CD4-positive, CD25-positive, alpha-beta regulatory T cell (primary cell): Measurements from ENCODE around the gene TBKBP1. TPM values are rescaled to one million over a fixed set of nuclear protein-coding genes. Genes with fewer than 3 reads are reported as not detected.

Source experiments
- ATAC-seq, 2 donors: fragments of 150-1000 bp; cut with Tn5 transposase; one replicate each; pipeline ENCODE4 v1.10.0; 2021; ENCODE audit warnings: low read depth in 2 of 2, moderate number of reproducible peaks in 2 of 2, moderate library complexity in 1 of 2
- DNase-seq, 3 donors: peaks; one replicate each; pipeline versions ENCODE4 v3.0.0 to v3.0.0-alpha.2; 2012 to 2022; ENCODE audit warnings: mixed read lengths in 1 of 3
- H3K27ac ChIP-seq: one replicate; pipeline ENCODE4 v1.7.0; 2013; ENCODE audit warnings: mild to moderate bottlenecking, low read length; ENCODE audit not compliant: insufficient read depth, poor library complexity, severe bottlenecking
- H3K27me3 ChIP-seq: one replicate; pipeline ENCODE4 v1.7.0; 2013; ENCODE audit warnings: low read length; ENCODE audit not compliant: control insufficient read depth, insufficient read depth
- H3K36me3 ChIP-seq: one replicate; pipeline ENCODE4 v1.7.0; 2013; ENCODE audit warnings: mild to moderate bottlenecking, low read length, moderate library complexity; ENCODE audit not compliant: control insufficient read depth, insufficient read depth
- H3K4me1 ChIP-seq: 2 replicates; pipeline ENCODE4 v1.7.0; 2013; ENCODE audit warnings: mild to moderate bottlenecking, low read length; ENCODE audit not compliant: insufficient read depth, control insufficient read depth, poor library complexity, severe bottlenecking
- H3K4me3 ChIP-seq: one replicate; pipeline ENCODE4 v1.7.0; 2013; ENCODE audit warnings: low read depth, mild to moderate bottlenecking, low read length, moderate library complexity
- H3K9me3 ChIP-seq, 2 experiments: 1 replicate in 1 of 2; 2 replicates in 1 of 2; pipeline ENCODE4 v1.7.0; 2013; ENCODE audit warnings: low read length in 2 of 2, mild to moderate bottlenecking in 1 of 2, moderate library complexity in 1 of 2; ENCODE audit not compliant: control insufficient read depth in 2 of 2
- H3K27ac Mint-ChIP-seq, 3 donors: one replicate each; pipeline ENCODE4 v1.8.0; 2020 to 2022; ENCODE audit warnings: mild to moderate bottlenecking in 3 of 3, mixed read lengths in 3 of 3, moderate library complexity in 2 of 3
- H3K27me3 Mint-ChIP-seq: one replicate; pipeline ENCODE4 v1.8.0; 2022; ENCODE audit warnings: mild to moderate bottlenecking, mixed read lengths
- H3K36me3 Mint-ChIP-seq: one replicate; pipeline ENCODE4 v1.8.0; 2020; ENCODE audit warnings: mixed read lengths
- H3K4me1 Mint-ChIP-seq, 4 donors: one replicate each; pipeline ENCODE4 v1.8.0; 2020 to 2022; ENCODE audit warnings: mixed read lengths in 4 of 4, mild to moderate bottlenecking in 1 of 4
- H3K4me3 Mint-ChIP-seq, 4 donors: one replicate each; pipeline ENCODE4 v1.8.0; 2020 to 2022; ENCODE audit warnings: mild to moderate bottlenecking in 4 of 4, mixed read lengths in 4 of 4, moderate library complexity in 3 of 4
- H3K9me3 Mint-ChIP-seq, 7 donors: one replicate each; pipeline ENCODE4 v1.8.0; 2020 to 2022; ENCODE audit warnings: mixed read lengths in 7 of 7, mild to moderate bottlenecking in 3 of 7, moderate library complexity in 2 of 7
- polyA plus RNA-seq, 4 donors: library from polyadenylated mRNA; unstranded; fragments of 300-500 nt; fragmentation: Illumina TruSeq; gene quantifications; one replicate each; pipeline ENCODE4 v1.2.3, GENCODE V29; 2021
- total RNA-seq: library from RNA; stranded (reverse); gene quantifications from one replicate; pipeline ENCODE4 v1.2.3, GENCODE V29; 2022

TBKBP1 gene
- total and polyA plus RNA-seq, 5 donors from 2014 or later: 0.11 to 6.1 (median 0.53) TPM

- no peak overlapping the region for H3K27ac ChIP-seq
- H3K27me3 Mint-ChIP-seq: no peaks in the 10 kb centered on the region
- peaks cover 13 to 47% (median 38%) of the 10 kb centered on the region in 4 donors for H3K4me1 Mint-ChIP-seq
- peaks cover 51% of the 10 kb centered on the region for H3K4me1 ChIP-seq
- H3K4me3 ChIP-seq: no peak overlapping the region
- peaks cover 0 to 1% (median 0%) of the 10 kb centered on the region in 7 donors for H3K9me3 Mint-ChIP-seq
- peaks cover 4% of the 10 kb centered on the region for H3K36me3 Mint-ChIP-seq
- H3K36me3 ChIP-seq: no peaks in the 10 kb centered on the region
- no peaks in the 10 kb centered on the region for H3K9me3 ChIP-seq
- H3K27ac Mint-ChIP-seq: no peak overlapping the region
- DNase-seq: no peak
- H3K4me3 Mint-ChIP-seq: no peak overlapping the region
- H3K27me3 ChIP-seq: no peaks in the 10 kb centered on the region
- no peak for ATAC-seq
Observed at GRCh38 chr17:47707884-47708283, 13.9 kb downstream of the TBKBP1 start.

DNA sequence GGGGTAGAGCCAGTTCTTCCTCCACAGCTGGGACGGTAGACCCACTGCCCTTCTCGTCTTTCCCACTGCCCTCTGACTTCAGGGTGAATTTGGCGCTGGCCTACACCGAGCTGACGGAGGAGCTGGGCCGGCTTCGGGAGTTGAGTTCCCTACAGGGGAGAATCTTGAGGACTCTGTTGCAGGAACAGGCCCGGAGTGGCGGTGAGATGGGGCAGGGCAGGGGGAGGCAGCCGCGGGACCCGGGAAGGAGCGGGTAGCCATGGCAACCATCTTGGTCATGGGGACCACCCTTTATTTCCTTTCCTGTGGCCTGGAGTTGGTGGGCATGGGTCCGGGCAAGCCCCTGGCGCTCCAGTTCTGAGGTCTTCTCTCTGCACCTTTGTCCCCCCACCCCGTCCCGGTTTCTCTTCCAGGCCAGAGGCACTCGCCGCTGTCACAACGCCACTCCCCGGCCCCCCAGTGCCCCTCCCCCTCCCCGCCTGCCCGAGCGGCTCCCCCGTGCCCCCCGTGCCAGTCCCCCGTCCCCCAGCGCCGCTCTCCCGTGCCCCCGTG, 14.4 kb downstream of the TBKBP1 start:
- no peak overlapping the region for H3K4me3 Mint-ChIP-seq
- no peaks in the 10 kb centered on the region for H3K9me3 ChIP-seq
- no peak overlapping the region for H3K4me3 ChIP-seq
- H3K27me3 ChIP-seq: no peaks in the 10 kb centered on the region
- peaks cover 0 to 1% (median 0%) of the 10 kb centered on the region in 7 donors for H3K9me3 Mint-ChIP-seq
- H3K27ac Mint-ChIP-seq: no peak overlapping the region
- no peak for DNase-seq
- H3K36me3 ChIP-seq: no peaks in the 10 kb centered on the region
- no peaks in the 10 kb centered on the region for H3K27me3 Mint-ChIP-seq
- ATAC-seq: no peak
- no peak overlapping the region for H3K27ac ChIP-seq
- peaks cover 13 to 44% (median 36%) of the 10 kb centered on the region in 4 donors for H3K4me1 Mint-ChIP-seq
- peaks cover 4% of the 10 kb centered on the region for H3K36me3 Mint-ChIP-seq
- H3K4me1 ChIP-seq: peaks cover 46% of the 10 kb centered on the region

DNA sequence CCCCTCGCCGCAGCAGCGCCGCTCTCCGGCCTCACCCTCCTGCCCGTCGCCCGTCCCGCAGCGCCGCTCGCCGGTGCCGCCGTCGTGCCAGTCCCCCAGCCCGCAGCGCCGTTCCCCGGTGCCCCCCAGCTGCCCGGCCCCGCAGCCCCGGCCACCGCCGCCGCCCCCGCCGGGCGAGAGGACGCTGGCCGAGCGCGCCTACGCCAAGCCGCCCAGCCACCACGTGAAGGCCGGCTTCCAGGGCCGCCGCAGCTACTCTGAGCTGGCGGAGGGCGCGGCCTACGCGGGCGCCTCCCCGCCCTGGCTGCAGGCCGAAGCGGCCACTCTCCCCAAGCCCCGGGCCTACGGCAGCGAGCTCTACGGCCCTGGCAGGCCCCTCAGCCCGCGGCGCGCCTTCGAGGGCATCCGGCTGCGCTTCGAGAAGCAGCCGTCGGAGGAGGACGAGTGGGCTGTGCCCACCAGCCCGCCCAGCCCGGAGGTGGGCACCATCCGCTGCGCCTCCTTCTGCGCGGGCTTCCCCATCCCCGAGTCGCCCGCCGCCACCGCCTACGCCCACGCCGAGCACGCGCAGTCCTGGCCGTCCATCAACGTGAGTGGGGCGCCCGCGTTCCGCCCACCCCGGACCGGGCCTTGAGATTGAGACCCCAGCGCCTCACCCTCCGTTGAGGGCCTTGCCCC, 15.0 kb downstream of the TBKBP1 start:
- H3K36me3 Mint-ChIP-seq: peaks cover 4% of the 10 kb centered on the region
- Histone ChIP-seq H3K36me3 (no peaks in the 10 kb centered on the region), H3K4me3 (no peak overlapping the region), H3K27ac (no peak overlapping the region), H3K4me1 (peaks cover 40% of the 10 kb centered on the region), H3K27me3 (no peaks in the 10 kb centered on the region), H3K9me3 (no peaks in the 10 kb centered on the region)
- no peak overlapping the region for H3K27ac Mint-ChIP-seq
- ATAC-seq (no peak), DNase-seq (no peak)
- peaks cover 0 to 1% (median 0%) of the 10 kb centered on the region in 7 donors for H3K9me3 Mint-ChIP-seq
- no peak overlapping the region for H3K4me3 Mint-ChIP-seq
- no peaks in the 10 kb centered on the region for H3K27me3 Mint-ChIP-seq
- H3K4me1 Mint-ChIP-seq: peaks cover 7 to 40% (median 31%) of the 10 kb centered on the region in 4 donors

- H3K36me3 ChIP-seq: no peaks in the 10 kb centered on the region
- no peak overlapping the region for H3K4me3 ChIP-seq
- no peaks in the 10 kb centered on the region for H3K27me3 Mint-ChIP-seq
- H3K27me3 ChIP-seq: no peaks in the 10 kb centered on the region
- ATAC-seq (no peak), DNase-seq (no peak)
- peaks cover 4% of the 10 kb centered on the region for H3K36me3 Mint-ChIP-seq
- no peaks in the 10 kb centered on the region for H3K9me3 ChIP-seq
- no peak overlapping the region for H3K4me3 Mint-ChIP-seq
- peaks cover 36% of the 10 kb centered on the region for H3K4me1 ChIP-seq
- H3K4me1 Mint-ChIP-seq: peaks cover 7 to 40% (median 30%) of the 10 kb centered on the region in 4 donors
- H3K27ac ChIP-seq: no peak overlapping the region
- no peak overlapping the region for H3K27ac Mint-ChIP-seq
- peaks cover 0 to 1% (median 0%) of the 10 kb centered on the region in 7 donors for H3K9me3 Mint-ChIP-seq
Observed at GRCh38 chr17:47709594-47709993, 15.6 kb downstream of the TBKBP1 start.

DNA sequence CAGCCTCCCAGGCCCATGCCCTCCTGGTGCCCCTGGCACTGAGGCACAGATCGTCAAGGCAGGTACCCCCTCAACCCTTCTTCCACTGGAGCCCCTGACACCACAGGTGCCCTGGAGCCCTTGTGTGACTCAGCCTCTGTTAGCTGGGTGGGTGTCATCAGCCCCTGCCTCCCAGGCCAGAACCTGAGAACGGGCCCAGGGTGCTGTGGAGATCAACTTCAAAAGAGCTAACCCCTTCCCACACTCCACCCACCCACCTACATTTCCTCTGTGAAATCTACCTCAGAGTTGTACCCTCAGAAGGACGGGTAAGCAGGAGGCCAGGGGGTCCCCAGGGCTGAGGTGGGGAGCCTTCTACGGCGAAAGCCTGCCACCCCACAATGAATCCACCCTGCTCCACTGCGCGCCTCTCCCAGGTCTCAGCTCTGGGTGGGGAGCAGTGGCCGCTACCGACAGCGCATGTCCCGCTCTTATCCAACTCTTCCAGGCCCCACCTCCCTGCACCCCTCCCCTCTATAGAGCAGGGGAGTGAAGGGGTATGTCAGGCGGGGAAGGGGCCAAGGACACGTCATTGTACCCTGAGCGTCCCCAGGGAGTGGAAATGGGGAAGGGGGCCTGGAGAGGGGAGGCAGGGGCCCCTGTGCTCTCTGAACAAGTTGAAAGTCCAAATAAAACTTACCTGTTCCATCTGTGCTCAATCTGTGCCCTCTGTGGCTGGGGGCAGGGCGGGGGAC, 17.6 kb downstream of the TBKBP1 start:
- DNase-seq (no peak), ATAC-seq (no peak)
- H3K27ac ChIP-seq: no peak overlapping the region
- no peak overlapping the region for H3K4me3 ChIP-seq
- H3K27ac Mint-ChIP-seq: no peak overlapping the region
- no peaks in the 10 kb centered on the region for H3K27me3 Mint-ChIP-seq
- peaks cover 21% of the 10 kb centered on the region for H3K4me1 ChIP-seq
- peaks cover 0 to 1% (median 0%) of the 10 kb centered on the region in 7 donors for H3K9me3 Mint-ChIP-seq
- no peak overlapping the region for H3K4me3 Mint-ChIP-seq
- H3K27me3 ChIP-seq: no peaks in the 10 kb centered on the region
- peaks cover 3 to 32% (median 21%) of the 10 kb centered on the region in 4 donors for H3K4me1 Mint-ChIP-seq
- no peaks in the 10 kb centered on the region for H3K36me3 ChIP-seq
- H3K36me3 Mint-ChIP-seq: peaks cover 4% of the 10 kb centered on the region
- no peaks in the 10 kb centered on the region for H3K9me3 ChIP-seq

- Mint-ChIP-seq H3K36me3 (peaks cover 4% of the 10 kb centered on the region), H3K4me1 (peaks cover 0 to 27% (median 15%) of the 10 kb centered on the region in 4 donors), H3K4me3 (no peak overlapping the region), H3K9me3 (no peaks in the 10 kb centered on the region), H3K27ac (peak overlapping the region in 1 of 3 donors; percentile 45), H3K27me3 (no peaks in the 10 kb centered on the region)
- H3K4me3 ChIP-seq: no peak overlapping the region
- H3K27me3 ChIP-seq: no peaks in the 10 kb centered on the region
- H3K4me1 ChIP-seq: peaks cover 11% of the 10 kb centered on the region
- ATAC-seq (no peak), DNase-seq (no peak)
- H3K36me3 ChIP-seq: no peaks in the 10 kb centered on the region
- no peak overlapping the region for H3K27ac ChIP-seq
- H3K9me3 ChIP-seq: no peaks in the 10 kb centered on the region
Observed at GRCh38 chr17:47712330-47713023, 18.5 kb downstream of the TBKBP1 start.

DNA sequence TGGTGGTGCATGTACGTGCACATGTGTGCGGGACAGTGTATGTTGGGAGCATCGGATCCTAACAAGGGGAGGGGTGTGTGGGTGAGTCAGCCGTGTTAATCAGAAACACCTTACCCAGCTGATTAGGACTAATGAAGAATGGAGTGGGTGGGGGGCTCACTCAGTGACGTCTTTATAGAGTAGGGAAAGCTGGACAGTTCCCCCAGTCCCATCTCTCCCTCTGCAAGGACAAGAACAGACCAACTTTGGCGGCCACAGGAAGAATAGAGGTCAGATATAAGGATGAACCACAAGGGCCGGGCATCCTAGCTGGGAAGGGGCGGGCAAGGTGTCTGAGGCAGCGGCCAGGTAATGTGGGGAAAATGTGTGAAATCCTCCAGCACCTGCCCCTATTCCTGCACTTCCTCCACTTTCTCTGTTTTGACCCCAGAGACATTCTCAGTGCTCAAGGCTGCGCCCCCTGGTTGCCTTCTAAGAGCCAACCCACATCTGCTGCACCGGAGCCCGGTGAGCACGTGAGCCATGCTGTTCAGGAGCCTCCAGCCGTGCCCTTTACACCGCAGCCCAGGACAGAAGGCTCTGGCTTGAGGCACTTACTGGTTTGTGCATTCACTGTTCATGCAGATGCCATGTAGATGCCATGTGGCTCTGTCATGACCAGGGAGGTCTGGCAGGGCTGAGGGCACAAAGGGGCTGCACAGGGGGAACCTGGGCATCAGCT, 20.2 kb downstream of the TBKBP1 start:
- Histone ChIP-seq H3K27ac (no peak overlapping the region), H3K4me3 (no peak overlapping the region), H3K27me3 (no peaks in the 10 kb centered on the region), H3K4me1 (peaks cover 16% of the 10 kb centered on the region), H3K9me3 (no peaks in the 10 kb centered on the region), H3K36me3 (no peaks in the 10 kb centered on the region)
- H3K4me3 Mint-ChIP-seq: peak overlapping the region in 1 of 4 donors; percentile 40
- DNase-seq (no peak), ATAC-seq (no peak)
- H3K27me3 Mint-ChIP-seq: peaks cover 4% of the 10 kb centered on the region
- no peaks in the 10 kb centered on the region for H3K9me3 Mint-ChIP-seq
- H3K27ac Mint-ChIP-seq: peak overlapping the region in 1 of 3 donors; percentile 43
- peaks cover 0 to 42% (median 27%) of the 10 kb centered on the region in 4 donors for H3K4me1 Mint-ChIP-seq
- H3K36me3 Mint-ChIP-seq: peaks cover 4% of the 10 kb centered on the region
